Astrocyte (in vitro differentiated cells and primary cell): ENCODE measurements around the gene MYL4. TPM values are rescaled to one million over a fixed set of nuclear protein-coding genes. Genes with fewer than 3 reads are reported as not detected.
"Not testable (repeated sequence)": the region's sequence is repeated elsewhere in the genome, so short reads cannot be mapped to it uniquely, and the experiment has no call there.

ENCODE experiments used
- DNase-seq: peaks from one replicate; pipeline ENCODE4 v3.0.0-alpha.2; 2010; ENCODE audit warnings: low read depth
- FAIRE-seq: peaks from 2 replicates; lab custom pipeline; 2011; peaks lifted over from hg19 to GRCh38; lab: Jason Lieb, UNC
- H2AFZ ChIP-seq: 2 replicates; pipeline ENCODE4 v1.6.0; 2012; ENCODE audit warnings: low read depth, low read length, inconsistent platforms
- H3K27ac ChIP-seq: 2 replicates; pipeline ENCODE4 v1.5.1; 2011; ENCODE audit warnings: low read depth, low read length, inconsistent platforms
- H3K27me3 ChIP-seq: 2 replicates; pipeline ENCODE4 v1.6.0; 2011; ENCODE audit warnings: low read length, inconsistent platforms; ENCODE audit not compliant: insufficient read depth
- H3K36me3 ChIP-seq: 2 replicates; pipeline ENCODE4 v1.5.1; 2011; ENCODE audit warnings: low read length, inconsistent platforms; ENCODE audit not compliant: insufficient read depth
- H3K4me1 ChIP-seq: 2 replicates; pipeline ENCODE4 v1.5.1; 2011; ENCODE audit warnings: low read length, inconsistent platforms; ENCODE audit not compliant: insufficient read depth
- H3K4me2 ChIP-seq: 2 replicates; pipeline ENCODE4 v1.6.0; 2012; ENCODE audit warnings: low read length, inconsistent platforms
- H3K4me3 ChIP-seq: 2 replicates; pipeline ENCODE4 v1.5.1; 2011; ENCODE audit warnings: low read depth, mild to moderate bottlenecking, low read length, inconsistent platforms; ENCODE audit not compliant: insufficient read depth
- H3K79me2 ChIP-seq: 2 replicates; pipeline ENCODE4 v1.6.0; 2012; ENCODE audit warnings: mild to moderate bottlenecking, low read length, inconsistent platforms; ENCODE audit not compliant: insufficient read depth
- H3K9ac ChIP-seq: 2 replicates; pipeline ENCODE4 v1.6.0; 2012; ENCODE audit warnings: mild to moderate bottlenecking, low read length, inconsistent platforms
- H3K9me3 ChIP-seq: 2 replicates; pipeline ENCODE4 v1.5.1; 2012; ENCODE audit warnings: low read depth, mild to moderate bottlenecking, low read length, inconsistent platforms; ENCODE audit not compliant: insufficient read depth
- H4K20me1 ChIP-seq: 2 replicates; pipeline ENCODE4 v1.6.0; 2012; ENCODE audit warnings: low read length, inconsistent platforms; ENCODE audit not compliant: insufficient read depth
- H3K27ac Mint-ChIP-seq: one replicate; pipeline ENCODE4 v1.8.0; 2021; ENCODE audit warnings: mild to moderate bottlenecking, mixed read lengths; ENCODE audit not compliant: unreplicated experiment
- H3K27me3 Mint-ChIP-seq: one replicate; pipeline ENCODE4 v1.8.0; 2021; ENCODE audit warnings: low read depth, mixed read lengths; ENCODE audit not compliant: unreplicated experiment
- H3K36me3 Mint-ChIP-seq: one replicate; pipeline ENCODE4 v1.8.0; 2021; ENCODE audit warnings: low read depth, mixed read lengths; ENCODE audit not compliant: unreplicated experiment
- H3K4me1 Mint-ChIP-seq: one replicate; pipeline ENCODE4 v1.8.0; 2021; ENCODE audit warnings: low read depth, mixed read lengths; ENCODE audit not compliant: unreplicated experiment
- H3K4me3 Mint-ChIP-seq: one replicate; pipeline ENCODE4 v1.8.0; 2021; ENCODE audit warnings: mild to moderate bottlenecking, moderate library complexity, mixed read lengths; ENCODE audit not compliant: unreplicated experiment
- H3K9me3 Mint-ChIP-seq: one replicate; pipeline ENCODE4 v1.8.0; 2021; ENCODE audit warnings: mild to moderate bottlenecking, mixed read lengths; ENCODE audit not compliant: unreplicated experiment
- EZH2 ChIP-seq: IDR thresholded peaks from 2 replicates; pipeline ENCODE4 v1.6.1; 2012; ENCODE audit warnings: mild to moderate bottlenecking, low read length, inconsistent platforms; ENCODE audit not compliant: insufficient read depth
- total RNA-seq: library from RNA; stranded (reverse); gene quantifications from 2 replicates; pipeline ENCODE4 v1.2.1, GENCODE V29; 2021
- TF ChIP-seq, protein P1 (sequence below): IDR thresholded peaks from 2 replicates; pipeline ENCODE4 v1.5.1; 2011; ENCODE audit warnings: low read depth, mild to moderate bottlenecking, inconsistent platforms, low read length, moderate library complexity; ENCODE audit not compliant: insufficient read depth

MYL4 gene
- total RNA-seq, 1 donor from 2014 or later, result 22.7 TPM

DNA sequence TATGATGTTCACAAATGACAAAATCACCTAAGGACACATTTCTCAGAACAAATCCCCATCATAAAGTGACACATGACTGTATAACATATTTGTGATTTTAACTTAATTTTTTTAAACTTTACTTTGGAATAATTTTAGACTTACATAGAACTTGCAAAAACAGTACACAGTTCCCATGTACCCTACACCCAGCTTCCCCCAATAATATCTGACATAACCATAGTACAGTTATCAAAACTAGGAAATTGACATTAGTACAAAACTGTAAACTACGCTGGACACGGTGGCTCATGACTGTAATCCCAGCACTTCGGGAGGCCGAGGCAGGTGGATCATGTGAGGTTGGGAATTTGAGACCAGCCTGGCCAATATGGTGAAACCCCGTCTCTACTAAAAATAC is 44.9 kb upstream of the MYL4 start:
- Mint-ChIP-seq H3K27me3 (no peaks in the 10 kb centered on the region), H3K27ac (no peak overlapping the region), H3K4me3 (no peak overlapping the region), H3K4me1 (no peaks in the 10 kb centered on the region), H3K9me3 (no peaks in the 10 kb centered on the region), H3K36me3 (peaks cover 10% of the 10 kb centered on the region)
- Histone ChIP-seq H3K4me1 (no peaks in the 10 kb centered on the region), H3K27me3 (no peaks in the 10 kb centered on the region), H3K79me2 (peaks cover 50% of the 10 kb centered on the region), H3K4me3 (no peak overlapping the region), H3K27ac (no peak overlapping the region), H4K20me1 (peaks cover 24% of the 10 kb centered on the region), H3K9ac (no peak overlapping the region), H2AFZ (no peak overlapping the region), H3K36me3 (peaks cover 25% of the 10 kb centered on the region), H3K9me3 (no peaks in the 10 kb centered on the region), H3K4me2 (no peak overlapping the region)
- FAIRE-seq (no peak), DNase-seq (no peak)
- TF ChIP-seq EZH2, result no peak
- TF ChIP-seq, protein P1, sequence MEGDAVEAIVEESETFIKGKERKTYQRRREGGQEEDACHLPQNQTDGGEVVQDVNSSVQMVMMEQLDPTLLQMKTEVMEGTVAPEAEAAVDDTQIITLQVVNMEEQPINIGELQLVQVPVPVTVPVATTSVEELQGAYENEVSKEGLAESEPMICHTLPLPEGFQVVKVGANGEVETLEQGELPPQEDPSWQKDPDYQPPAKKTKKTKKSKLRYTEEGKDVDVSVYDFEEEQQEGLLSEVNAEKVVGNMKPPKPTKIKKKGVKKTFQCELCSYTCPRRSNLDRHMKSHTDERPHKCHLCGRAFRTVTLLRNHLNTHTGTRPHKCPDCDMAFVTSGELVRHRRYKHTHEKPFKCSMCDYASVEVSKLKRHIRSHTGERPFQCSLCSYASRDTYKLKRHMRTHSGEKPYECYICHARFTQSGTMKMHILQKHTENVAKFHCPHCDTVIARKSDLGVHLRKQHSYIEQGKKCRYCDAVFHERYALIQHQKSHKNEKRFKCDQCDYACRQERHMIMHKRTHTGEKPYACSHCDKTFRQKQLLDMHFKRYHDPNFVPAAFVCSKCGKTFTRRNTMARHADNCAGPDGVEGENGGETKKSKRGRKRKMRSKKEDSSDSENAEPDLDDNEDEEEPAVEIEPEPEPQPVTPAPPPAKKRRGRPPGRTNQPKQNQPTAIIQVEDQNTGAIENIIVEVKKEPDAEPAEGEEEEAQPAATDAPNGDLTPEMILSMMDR, result no peak

DNA sequence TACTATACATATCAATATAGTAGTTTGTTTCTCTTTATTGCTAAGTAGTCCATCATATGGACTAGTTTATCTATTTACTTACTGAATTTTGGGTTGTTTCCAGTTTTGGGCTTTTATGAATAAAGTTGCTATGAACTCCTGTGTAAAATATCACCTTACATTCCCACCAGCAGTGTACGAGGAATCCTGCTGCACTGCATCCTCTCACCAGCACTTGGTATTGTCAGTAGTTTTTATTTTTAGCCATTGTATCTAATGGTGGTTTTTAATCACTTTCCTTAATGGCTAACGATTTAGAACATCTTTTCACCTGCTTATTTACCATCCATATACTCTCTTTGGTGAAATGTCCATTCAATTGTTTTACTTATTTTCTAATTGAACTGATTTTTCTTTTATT is 44.0 kb upstream of the MYL4 start:
- H3K4me3 Mint-ChIP-seq, result no peak overlapping the region
- Histone ChIP-seq H3K9ac (no peak overlapping the region), H3K4me2 (no peak overlapping the region), H3K4me3 (no peak overlapping the region), H3K27me3 (no peaks in the 10 kb centered on the region), H3K27ac (no peak overlapping the region), H3K79me2 (peaks cover 59% of the 10 kb centered on the region), H2AFZ (no peak overlapping the region), H3K4me1 (no peaks in the 10 kb centered on the region), H3K9me3 (no peaks in the 10 kb centered on the region), H4K20me1 (peaks cover 28% of the 10 kb centered on the region), H3K36me3 (peaks cover 27% of the 10 kb centered on the region)
- no peaks in the 10 kb centered on the region for H3K4me1 Mint-ChIP-seq
- no peaks in the 10 kb centered on the region for H3K27me3 Mint-ChIP-seq
- TF ChIP-seq, protein P1, result no peak
- no peak for TF ChIP-seq EZH2
- H3K27ac Mint-ChIP-seq, result no peak overlapping the region
- FAIRE-seq (no peak), DNase-seq (no peak)
- H3K9me3 Mint-ChIP-seq, result no peaks in the 10 kb centered on the region
- H3K36me3 Mint-ChIP-seq, result peaks cover 4% of the 10 kb centered on the region

DNA sequence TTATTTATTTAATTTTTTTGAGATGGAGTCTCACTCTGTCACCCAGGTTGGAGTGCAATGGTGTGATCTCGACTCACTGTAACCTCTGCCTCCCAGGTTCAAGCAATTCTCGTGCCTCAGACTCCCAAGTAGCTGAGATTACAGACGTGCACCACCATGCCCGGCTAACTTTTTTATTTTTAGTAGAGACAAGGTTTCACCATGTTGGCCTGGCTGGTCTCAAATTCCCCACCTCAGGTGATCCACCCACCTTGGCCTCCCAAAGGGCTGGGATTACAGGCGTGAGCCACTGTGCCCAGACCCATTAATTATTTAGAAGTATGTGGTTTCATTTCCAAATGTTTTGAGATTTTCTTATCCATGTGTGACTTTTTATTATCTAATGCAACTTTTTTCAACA is 42.3 kb upstream of the MYL4 start:
- H3K27ac ChIP-seq, H2AFZ ChIP-seq, H3K27ac Mint-ChIP-seq, DNase-seq, H3K4me1 ChIP-seq, H3K36me3 Mint-ChIP-seq, H3K27me3 Mint-ChIP-seq, H3K4me3 Mint-ChIP-seq, H3K9me3 ChIP-seq, FAIRE-seq, H3K9ac ChIP-seq, H3K9me3 Mint-ChIP-seq, H3K4me1 Mint-ChIP-seq, H3K27me3 ChIP-seq, H3K4me3 ChIP-seq, H3K4me2 ChIP-seq: not testable (repeated sequence)
- peaks cover 22% of the 10 kb centered on the region for H3K36me3 ChIP-seq
- peaks cover 41% of the 10 kb centered on the region for H4K20me1 ChIP-seq
- peaks cover 72% of the 10 kb centered on the region for H3K79me2 ChIP-seq

DNA sequence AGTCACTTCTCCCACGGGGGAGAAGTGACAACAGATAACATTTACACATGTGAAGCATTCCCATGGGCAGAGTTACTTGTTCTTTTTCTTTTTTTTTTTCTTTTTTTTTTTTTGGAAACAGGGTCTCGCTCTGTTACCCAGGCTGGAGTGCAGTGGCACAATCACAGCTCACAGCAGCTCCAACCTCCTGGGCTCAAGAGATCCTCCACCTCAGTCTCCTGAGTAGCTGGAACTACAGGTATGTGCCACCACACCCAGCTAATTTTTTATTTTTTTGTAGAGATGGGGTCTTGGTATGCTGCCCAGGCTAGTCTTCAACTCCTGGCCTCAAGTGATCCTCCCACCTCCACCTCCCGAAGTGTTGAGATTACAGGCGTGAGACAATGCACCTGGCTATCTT is 40.3 kb upstream of the MYL4 start:
- not testable (repeated sequence) for H3K4me3 ChIP-seq, H3K27ac Mint-ChIP-seq, H3K9me3 ChIP-seq, H3K4me3 Mint-ChIP-seq, H3K27me3 Mint-ChIP-seq, H3K9me3 Mint-ChIP-seq, DNase-seq, H3K9ac ChIP-seq, H2AFZ ChIP-seq, H3K27me3 ChIP-seq, H3K4me1 ChIP-seq, H3K27ac ChIP-seq, FAIRE-seq, H3K4me1 Mint-ChIP-seq, H3K4me2 ChIP-seq, H3K36me3 Mint-ChIP-seq
- H4K20me1 ChIP-seq, result peaks cover 44% of the 10 kb centered on the region
- peaks cover 86% of the 10 kb centered on the region for H3K79me2 ChIP-seq
- H3K36me3 ChIP-seq, result peaks cover 27% of the 10 kb centered on the region
